BJ (cell line): ENCODE measurements around the gene LAMP5. TPM values are rescaled to one million over a fixed set of nuclear protein-coding genes. Genes with fewer than 3 reads are reported as not detected.

Source experiments
- CTCF ChIA-PET: fragments of 350-600 bp; formaldehyde crosslinking; extraction: SDS; loops from one replicate; lab custom pipeline; 2021; ENCODE audit warnings: antibody characterized with exemption, inconsistent platforms; lab: Yijun Ruan, JAX
- POLR2A ChIA-PET: fragments of 300-600 bp; sonication (Branson Sonifier 250); formaldehyde crosslinking; extraction: SDS; loops from one replicate; lab custom pipeline; 2021; ENCODE audit warnings: antibody characterized with exemption; lab: Charles Lee
- DNase-seq: peaks from one replicate; pipeline ENCODE4 v3.0.0-alpha.2; 2011; ENCODE audit warnings: low read depth
- H3K27me3 ChIP-seq: 2 replicates; pipeline ENCODE4 v1.6.0; 2011; ENCODE audit warnings: low read length; ENCODE audit not compliant: control insufficient read depth, insufficient read depth
- H3K36me3 ChIP-seq: 2 replicates; pipeline ENCODE4 v1.5.1; 2011; ENCODE audit warnings: low read length; ENCODE audit not compliant: control insufficient read depth, insufficient read depth
- H3K4me3 ChIP-seq: 2 replicates; pipeline ENCODE4 v1.5.1; 2011; ENCODE audit warnings: low read depth, mild to moderate bottlenecking, control low read depth, low read length
- CTCF ChIP-seq: IDR thresholded peaks from 2 replicates; pipeline ENCODE4 v1.5.1; 2011; ENCODE audit warnings: low read depth, mild to moderate bottlenecking, control low read depth, inconsistent platforms, low read length, moderate library complexity; ENCODE audit not compliant: insufficient read depth
- polyA plus RNA-seq: library from polyadenylated mRNA; depleted of rRNA; stranded (reverse); fragments of >200 nt; gene quantifications from 2 replicates; pipeline ENCODE4 v1.2.3, GENCODE V29; 2011

LAMP5 gene
- polyA plus RNA-seq, 1 experiment = 0.12 TPM

GRCh38 chr20:9557411-9557810 is 43.0 kb downstream of the LAMP5 start:
- Histone ChIP-seq H3K4me3 (no peak overlapping the region), H3K36me3 (no peaks in the 10 kb centered on the region), H3K27me3 (no peaks in the 10 kb centered on the region)
- TF ChIP-seq CTCF = no peak
- ChIA-PET POLR2A (no interaction called here), CTCF (no interaction called here)
- no peak for DNase-seq

DNA sequence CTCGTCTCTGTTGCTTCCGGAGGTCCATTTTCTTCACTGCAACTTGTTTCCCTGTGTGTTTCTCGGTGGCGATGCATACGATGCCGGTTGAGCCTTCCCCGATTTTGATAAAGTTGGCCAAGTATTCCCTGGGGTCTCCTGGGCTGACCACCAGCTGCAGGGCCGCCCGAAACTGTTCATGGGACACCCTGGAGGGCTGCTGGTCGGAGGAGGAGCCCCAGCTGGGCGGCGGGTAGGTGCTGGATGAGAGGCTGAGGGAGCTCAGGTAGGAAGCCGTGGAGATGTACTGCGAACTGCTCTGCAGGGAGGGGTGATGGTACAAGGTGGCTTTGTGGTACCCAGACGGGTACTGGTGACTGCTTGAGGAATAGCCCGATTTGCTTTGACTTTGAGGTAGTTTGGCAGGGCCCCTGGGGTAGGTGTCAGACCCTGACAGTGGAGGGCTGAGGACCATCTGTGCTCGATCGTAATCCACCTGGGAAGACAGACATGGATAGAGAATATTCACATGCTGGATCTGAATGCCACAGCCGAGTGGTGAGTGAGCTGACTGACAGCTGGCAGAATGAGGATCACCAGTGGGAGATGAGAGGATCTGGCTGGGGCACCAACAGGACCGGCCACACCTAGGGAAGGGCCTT is 51.6 kb downstream of the LAMP5 start:
- Histone ChIP-seq H3K36me3 (no peaks in the 10 kb centered on the region), H3K27me3 (peaks cover 4% of the 10 kb centered on the region; the same call in 1 of the 2 replicates), H3K4me3 (no peak overlapping the region)
- no peak for DNase-seq
- no peak for TF ChIP-seq CTCF
- ChIA-PET POLR2A (no interaction called here), CTCF (no interaction called here)

DNA sequence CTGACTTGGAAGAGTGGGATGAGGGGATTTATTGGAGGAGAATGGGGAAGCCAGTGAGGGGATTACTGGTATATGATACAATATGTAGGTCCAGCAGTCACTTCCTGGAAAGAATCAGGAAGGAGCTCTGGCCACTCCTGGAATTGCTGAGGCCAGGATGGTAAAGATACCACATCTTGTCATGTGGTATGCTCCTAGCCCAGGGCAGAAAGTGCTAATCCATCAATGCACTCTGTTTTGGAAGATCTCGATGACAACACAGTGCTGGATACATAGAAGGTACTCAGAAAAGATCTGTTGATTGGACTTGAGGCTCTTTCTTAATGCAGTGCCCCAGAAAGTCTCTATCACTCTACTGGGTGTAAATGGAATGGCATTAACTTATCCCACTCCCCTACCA is 52.6 kb downstream of the LAMP5 start:
- no peaks in the 10 kb centered on the region for H3K36me3 ChIP-seq
- no peak overlapping the region for H3K4me3 ChIP-seq
- POLR2A ChIA-PET = no interaction called here
- H3K27me3 ChIP-seq = peaks cover 5% of the 10 kb centered on the region; the same call in 1 of the 2 replicates
- TF ChIP-seq CTCF = no peak
- no peak for DNase-seq
- CTCF ChIA-PET = no interaction called here

GRCh38 chr20:9570612-9571011 is 56.2 kb downstream of the LAMP5 start:
- ChIA-PET POLR2A (no interaction called here), CTCF (interaction anchor here (0.5 kb wide), 1 partner anchor 621 kb away, joined by 3 read pairs; no protein-coding TSS in a partner anchor)
- H3K4me3 ChIP-seq = no peak overlapping the region
- no peaks in the 10 kb centered on the region for H3K36me3 ChIP-seq
- TF ChIP-seq CTCF = no peak
- DNase-seq = no peak
- peaks cover 5% of the 10 kb centered on the region; the same call in 1 of the 2 replicates for H3K27me3 ChIP-seq

- H3K36me3 ChIP-seq = no peaks in the 10 kb centered on the region
- no peak for TF ChIP-seq CTCF
- CTCF ChIA-PET = no interaction called here
- no peak overlapping the region for H3K4me3 ChIP-seq
- H3K27me3 ChIP-seq = peaks cover 5% of the 10 kb centered on the region; the same call in 1 of the 2 replicates
- no peak for DNase-seq
- POLR2A ChIA-PET = interaction anchor here (0.6 kb wide), 1 partner anchor 10 kb away, joined by 9 read pairs; no protein-coding TSS in a partner anchor
Observed at GRCh38 chr20:9571783-9572182, 57.4 kb downstream of the LAMP5 start.
